ENCODE data around the gene CD34. TPM values are rescaled to one million over a fixed set of nuclear protein-coding genes. Genes with fewer than 3 reads are reported as not detected.
"Not testable (repeated sequence)": the region's sequence is repeated elsewhere in the genome, so short reads cannot be mapped to it uniquely, and the experiment has no call there.

The CD34 gene, protein sequence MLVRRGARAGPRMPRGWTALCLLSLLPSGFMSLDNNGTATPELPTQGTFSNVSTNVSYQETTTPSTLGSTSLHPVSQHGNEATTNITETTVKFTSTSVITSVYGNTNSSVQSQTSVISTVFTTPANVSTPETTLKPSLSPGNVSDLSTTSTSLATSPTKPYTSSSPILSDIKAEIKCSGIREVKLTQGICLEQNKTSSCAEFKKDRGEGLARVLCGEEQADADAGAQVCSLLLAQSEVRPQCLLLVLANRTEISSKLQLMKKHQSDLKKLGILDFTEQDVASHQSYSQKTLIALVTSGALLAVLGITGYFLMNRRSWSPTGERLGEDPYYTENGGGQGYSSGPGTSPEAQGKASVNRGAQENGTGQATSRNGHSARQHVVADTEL
- polyA plus RNA-seq: 10 to 100 TPM in 2 of 3 donors, 1 to 10 TPM in 1; 9.4 to 71.1 (median 70.4) TPM

DNA sequence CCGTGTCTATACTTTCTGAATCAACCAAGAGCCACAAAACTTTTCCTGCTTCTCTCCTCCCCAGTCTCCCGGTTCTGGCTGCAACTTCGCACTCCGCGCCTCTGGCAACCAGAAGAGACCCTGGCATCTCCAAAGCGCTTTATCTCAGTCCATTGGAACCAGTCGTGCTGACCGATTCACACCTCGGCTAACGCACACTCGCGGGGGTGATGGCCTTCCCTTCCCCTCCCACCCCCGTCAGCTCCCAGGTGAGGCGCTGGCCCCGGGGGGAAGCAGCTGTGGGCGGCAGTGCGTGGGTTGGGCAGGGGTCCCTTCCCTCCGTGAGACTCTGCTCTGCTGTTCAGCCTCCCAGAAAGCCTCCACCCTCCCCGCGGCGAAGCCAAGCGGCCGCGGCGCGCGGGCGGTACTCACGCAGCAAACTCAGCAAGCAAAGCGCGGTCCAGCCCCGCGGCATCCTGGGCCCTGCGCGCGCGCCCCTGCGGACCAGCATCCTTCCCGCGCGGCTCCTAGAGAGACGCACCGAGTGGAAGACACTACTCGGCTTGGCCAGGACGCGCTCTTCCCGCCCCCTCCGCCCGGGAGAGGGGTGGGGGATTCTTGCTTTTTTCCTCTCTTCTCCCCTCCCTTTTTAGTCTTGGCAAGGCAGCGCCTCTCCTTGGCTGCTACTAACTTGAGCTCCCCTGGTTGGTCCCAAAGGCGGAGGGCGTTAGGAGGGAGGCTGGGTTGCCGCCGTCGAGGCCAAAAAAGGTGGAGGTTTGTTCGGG is at the start of gene CD34:
Gene CD34 (minus strand): TSS at position 535 of the 764 bp plus-strand sequence. CDS start 45 bp downstream, at position 490.
- H3K27ac ChIP-seq (ENCODE audit: low read depth, low read length): no peak within 1 kb of the TSS
- WGBS, 3 donors: 1 to 5% (median 3%) methylated on average over 51 to 56 of the region's 56 CpGs

DNA sequence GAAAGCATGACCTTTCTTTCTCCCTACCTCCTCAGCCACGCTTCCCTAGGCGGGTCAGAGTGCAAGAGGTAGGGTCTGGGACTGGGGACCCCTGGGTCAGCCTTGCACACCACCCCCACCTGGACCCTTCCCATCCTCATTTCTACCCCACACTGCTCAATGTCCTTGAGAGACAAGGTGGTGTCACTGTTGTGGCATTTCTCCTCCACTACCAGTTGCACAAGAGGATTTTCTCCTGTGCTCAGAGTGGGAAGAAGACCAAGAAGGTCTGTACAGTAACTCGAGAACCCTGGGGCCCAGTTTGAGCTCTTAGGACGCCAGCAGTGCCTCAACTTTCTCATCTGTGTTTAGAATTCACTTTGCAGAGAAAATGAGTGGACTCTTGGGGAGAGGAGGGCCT is 49.4 kb upstream of the CD34 start:
- no peak overlapping the region for H3K27ac ChIP-seq (ENCODE audit: low read depth, low read length)
- WGBS, 3 donors: 78 to 97% (median 82%) methylated on average over 4 of the region's 4 CpGs

DNA sequence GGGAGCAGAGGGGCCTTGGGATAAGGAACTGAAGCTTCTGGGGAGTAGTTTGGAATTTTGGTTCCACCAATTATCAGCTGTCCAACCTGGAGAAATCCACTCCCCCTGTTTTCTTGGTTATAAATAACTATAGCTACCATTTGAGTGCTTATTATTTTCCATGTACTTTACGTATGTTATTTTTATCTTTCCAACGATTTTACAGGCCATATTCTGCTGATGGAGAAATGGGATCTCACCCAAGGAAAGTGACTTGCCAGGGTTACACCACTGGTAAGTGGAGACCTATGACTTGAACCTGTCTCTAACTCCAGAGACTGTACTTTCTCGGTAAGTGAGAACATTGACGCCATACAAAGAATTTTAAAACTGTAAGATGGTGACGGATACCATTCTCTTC is 49.0 kb upstream of the CD34 start:
- 60 to 78% (median 69%) methylated on average over 5 of the region's 5 CpGs for WGBS, 3 donors
- no peak overlapping the region for H3K27ac ChIP-seq (ENCODE audit: low read depth, low read length)

DNA sequence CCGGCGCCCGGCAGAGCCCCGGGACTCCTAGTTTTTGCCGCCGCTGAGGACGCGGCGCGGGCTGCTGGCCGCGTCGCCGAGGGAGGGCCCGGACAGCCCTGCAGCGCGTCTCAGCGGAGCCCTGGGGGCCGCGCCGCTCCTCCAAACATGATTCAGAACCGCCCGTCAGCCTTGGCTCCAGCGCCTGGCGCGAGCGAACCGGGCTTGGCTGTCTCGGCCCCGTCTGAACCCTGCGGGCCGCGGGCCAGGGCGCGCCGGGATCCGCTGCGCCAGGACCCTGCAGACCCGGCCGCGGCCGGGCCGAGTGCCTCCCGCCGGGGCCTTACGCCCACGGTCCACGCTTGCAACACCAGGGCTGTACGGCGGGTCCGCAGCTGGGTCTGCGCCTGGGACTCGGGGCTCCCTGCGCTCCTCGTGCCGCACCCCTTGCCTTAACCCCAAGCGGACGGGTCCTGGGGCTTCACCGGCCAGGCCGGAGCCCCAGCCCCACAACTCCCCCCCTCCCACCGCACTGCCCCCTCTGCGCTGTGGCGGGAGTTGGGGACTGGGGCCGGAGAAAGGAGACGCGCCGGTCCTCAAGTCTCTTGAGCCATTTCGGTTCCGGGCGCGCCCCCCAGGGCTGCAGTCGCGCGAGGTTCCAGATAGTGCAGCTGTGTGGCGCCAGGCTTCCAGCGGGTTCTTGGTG is 48.4 kb upstream of the CD34 start:
- H3K27ac ChIP-seq (ENCODE audit: low read depth, low read length): no peak overlapping the region
- 7 to 9% (median 8%) methylated on average over 61 to 76 of the region's 76 CpGs for WGBS, 3 donors

DNA sequence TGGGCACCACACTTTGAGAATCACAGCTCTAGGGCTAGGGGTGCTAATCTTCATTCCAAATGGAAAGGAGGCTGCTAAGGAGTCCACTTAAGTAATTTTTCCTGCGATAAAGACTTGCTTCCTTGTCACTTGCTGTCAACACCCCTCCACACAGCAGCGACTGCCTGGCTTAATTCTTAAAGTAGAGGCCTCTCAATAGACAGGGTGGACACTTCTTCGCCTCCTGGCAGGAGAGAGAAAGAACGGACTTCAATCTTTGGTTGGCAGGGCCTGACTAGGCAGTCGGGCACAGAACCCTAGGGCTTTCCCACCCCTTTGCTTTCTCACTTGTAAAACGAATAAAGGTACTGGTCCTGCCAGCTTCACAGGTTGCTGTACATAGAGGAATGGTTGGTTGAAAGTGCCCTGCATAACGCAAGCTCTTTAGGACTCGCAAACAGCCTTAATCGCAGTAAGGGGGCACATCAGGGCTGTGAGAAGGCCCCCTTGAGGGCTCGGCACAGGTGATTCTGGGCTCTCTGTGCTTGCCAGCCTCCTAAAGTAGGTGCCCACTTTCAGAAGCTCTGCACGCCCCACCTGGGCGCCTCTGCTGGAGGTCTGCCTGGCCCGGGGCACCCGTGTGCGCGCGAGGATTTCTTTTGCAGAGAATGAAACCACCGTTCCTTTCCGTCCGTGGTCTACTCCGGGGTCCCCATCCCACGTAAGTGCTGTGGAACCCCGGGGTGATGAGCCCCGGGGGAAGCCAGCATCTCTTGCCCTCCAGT is 47.6 kb upstream of the CD34 start:
- 25 to 51% (median 30%) methylated on average over 24 of the region's 24 CpGs for WGBS, 3 donors
- H3K27ac ChIP-seq (ENCODE audit: low read depth, low read length): no peak overlapping the region

DNA sequence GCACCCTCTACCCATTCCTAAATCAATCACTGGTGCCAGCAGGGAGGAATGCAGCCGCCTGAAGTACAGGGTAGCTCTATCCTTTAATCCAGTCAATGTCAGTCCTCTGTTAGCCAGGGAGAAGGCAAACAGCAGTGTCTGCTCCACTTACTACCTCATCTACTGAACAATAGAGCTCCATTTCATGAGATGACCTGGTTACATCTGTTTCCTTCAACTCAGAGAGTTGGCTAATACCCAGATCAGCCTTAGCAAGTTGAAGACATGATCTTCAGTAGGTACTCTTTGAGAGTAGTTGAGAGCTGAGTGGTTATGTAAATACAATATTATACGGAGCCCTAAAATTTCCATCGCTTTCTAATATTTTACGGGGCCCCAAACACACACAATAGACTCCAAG is 46.1 kb upstream of the CD34 start:
- H3K27ac ChIP-seq (ENCODE audit: low read depth, low read length): no peak overlapping the region
- WGBS, 3 donors: 53 to 87% (median 77%) methylated on average over 4 of the region's 4 CpGs

DNA sequence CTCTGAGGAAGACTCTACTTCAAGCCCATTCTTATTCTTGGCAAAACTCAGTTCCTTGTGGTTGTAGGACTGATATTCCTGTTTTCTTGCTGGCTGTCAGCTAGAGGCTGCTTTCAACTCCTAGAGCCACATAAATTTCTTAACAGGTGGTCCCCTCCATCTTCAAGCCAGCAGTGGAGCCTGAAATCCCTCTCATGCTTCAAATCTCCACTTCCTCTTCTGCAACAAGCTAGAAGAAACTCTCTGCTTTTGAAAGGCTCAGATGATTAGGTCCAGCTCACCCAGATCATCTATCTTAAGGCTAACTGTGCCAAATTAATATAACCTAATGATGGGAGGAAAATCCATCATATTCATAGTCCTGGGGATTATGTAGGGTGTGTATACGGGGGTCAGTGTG is 43.2 kb upstream of the CD34 start:
- WGBS, 3 donors: 92 to 100% (median 95%) methylated on average over 1 of the region's 1 CpG
- H3K27ac ChIP-seq (ENCODE audit: low read depth, low read length): no peak overlapping the region

DNA sequence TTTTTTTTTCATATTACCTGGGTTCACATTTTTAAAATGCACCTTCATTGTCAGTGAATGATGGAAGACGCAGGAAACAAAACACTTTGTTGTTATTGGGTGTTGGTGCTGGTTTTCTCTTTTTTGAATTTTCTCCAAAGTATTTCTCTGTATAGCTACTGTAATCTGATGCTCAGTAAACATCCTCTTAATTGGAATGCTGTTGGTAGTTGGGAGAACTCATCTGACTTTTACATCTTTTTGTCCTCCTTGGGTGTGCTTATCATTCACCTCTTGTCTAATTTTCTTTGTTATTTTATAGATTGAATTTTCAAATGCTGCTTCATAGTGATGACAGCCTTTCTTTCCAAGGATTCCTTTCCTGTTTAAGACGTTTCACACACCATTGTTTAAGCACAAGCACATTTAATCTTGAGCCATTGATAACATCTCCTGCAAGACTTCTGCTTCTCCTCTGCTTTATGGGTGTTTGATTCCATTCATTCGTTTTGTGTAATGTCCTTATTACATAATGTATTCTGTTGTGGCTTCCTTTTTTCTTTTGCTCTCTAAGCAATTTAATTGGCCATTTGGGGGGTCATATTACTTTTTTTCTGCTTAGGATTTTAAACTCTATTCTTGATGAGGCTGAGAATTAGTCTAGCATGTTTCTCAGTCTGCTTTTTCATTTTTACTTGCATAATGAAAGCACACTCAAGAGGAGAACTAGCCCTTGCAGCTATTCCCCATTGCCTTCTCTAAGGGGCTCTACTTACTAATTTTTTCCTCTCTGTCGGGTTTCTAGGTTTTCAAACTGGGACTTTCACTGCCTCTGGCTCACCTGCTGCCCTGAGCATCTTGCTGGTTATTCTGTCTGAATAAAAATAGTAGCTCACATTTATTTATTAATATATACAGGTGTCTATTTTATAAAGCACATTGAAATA is 42.0 kb upstream of the CD34 start:
- H3K27ac ChIP-seq (ENCODE audit: low read depth, low read length): no peak overlapping the region
- 47 to 58% (median 52%) methylated on average over 4 of the region's 4 CpGs for WGBS, 3 donors

DNA sequence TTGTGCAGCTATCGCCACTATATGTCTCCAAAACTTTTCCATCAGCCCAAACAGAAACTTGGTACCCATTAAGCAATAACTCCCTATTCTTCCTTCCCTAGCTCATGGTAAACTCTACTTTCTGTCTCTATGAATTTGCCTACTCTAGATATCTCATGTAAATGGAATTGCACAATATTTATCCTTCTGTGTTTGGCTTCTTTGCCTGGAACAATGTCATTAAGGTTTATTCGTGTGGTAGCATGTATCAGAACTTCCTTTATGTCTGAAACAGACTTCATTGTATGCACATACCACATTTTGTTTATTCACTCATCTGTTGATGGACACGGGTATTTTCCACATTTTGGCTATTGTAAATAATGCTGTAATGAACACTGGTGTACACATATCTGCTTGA is 40.7 kb upstream of the CD34 start:
- H3K27ac ChIP-seq (ENCODE audit: low read depth, low read length): no peak overlapping the region
- WGBS, 3 donors: 69 to 77% (median 76%) methylated on average over 3 of the region's 3 CpGs

DNA sequence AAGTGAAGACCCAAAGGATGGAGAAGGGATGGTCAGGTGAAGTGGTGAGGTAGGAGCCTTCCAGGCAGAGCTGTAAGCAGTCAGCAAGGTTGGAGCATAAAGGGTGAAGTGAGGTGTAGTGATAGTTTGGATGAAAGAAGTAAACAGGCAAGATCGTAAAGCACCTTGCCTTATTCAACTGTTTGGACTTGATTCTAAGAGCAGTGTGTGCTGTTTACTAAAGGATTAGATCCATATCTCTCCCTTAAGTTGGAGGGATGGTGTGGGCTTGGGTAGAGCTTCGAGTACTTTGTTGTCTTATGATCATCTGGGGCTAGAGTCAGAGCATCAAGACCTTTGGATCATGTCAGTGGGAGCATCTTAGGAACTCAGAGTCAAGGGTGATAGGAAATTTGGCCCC is 39.8 kb upstream of the CD34 start:
- 36 to 61% (median 59%) methylated on average over 2 of the region's 2 CpGs for WGBS, 3 donors

DNA sequence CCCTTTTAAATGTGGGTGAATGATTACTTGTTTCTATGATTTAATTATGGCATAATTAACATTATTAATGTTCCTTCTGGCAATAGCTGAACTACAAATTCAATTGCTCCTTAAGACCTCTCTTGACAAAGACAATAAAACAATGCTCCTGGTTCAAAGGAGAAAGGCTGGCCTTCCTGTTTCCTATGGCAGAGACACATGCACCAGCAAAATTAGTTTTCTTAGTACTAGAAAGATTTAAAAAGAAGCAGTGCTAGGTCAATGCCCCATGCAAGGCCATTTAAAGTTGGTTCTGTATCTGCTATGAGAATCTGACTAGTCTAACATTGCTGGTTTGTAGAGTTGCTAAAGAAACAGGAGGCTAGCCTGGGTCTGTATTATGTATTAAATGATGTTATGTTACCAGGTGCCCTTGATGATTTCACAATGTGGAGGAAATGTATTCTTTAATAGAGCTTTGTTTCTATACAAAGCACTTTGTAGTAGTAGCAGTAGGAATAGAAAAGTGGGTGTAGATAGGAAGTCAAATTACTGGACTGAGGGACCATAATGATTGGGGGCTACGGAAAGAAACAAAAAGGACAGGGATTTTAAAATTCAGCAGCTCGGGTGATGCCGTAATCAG is 38.8 kb upstream of the CD34 start:
- WGBS, 3 donors: 70 to 77% (median 77%) methylated on average over 3 of the region's 3 CpGs
- no peak overlapping the region for H3K27ac ChIP-seq (ENCODE audit: low read depth, low read length)

More for the DNA sequence above, 39.8 kb upstream of the CD34 start:
- no peak overlapping the region for H3K27ac ChIP-seq (ENCODE audit: low read depth, low read length)

DNA sequence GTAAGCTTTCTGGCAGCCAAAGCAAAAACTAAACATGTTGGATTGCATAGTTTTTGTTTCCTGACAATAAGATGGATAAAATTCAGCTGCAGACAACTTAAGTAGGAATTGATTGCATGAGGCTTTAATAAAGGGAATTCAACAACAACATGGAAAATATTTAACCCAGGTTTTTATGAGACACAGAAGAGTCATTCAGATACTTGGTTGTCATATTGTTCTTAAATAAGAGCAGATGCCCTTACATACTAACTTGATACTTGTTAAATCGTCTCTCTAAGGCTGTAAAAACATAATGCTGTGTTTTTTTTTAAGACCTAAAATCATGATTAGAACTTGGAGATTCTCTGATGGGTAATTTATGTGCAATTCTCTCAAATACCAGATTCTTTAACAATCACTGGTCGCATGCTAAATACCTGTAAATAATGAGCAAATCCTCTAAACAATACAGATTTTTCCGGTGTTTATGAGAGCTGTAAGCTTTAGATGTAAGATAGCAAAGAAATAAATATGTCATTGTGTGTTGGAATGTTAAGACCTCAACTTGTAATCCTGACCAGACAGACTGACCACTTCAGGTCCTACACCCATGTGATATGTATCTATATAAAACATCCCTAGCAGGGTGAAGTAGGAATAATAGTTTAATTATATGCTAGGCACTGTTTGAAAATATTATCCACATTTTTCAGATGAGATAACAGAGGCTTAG is 37.8 kb upstream of the CD34 start:
- H3K27ac ChIP-seq (ENCODE audit: low read depth, low read length): no peak overlapping the region
- WGBS, 3 donors: 61 to 74% (median 65%) methylated on average over 3 of the region's 3 CpGs

DNA sequence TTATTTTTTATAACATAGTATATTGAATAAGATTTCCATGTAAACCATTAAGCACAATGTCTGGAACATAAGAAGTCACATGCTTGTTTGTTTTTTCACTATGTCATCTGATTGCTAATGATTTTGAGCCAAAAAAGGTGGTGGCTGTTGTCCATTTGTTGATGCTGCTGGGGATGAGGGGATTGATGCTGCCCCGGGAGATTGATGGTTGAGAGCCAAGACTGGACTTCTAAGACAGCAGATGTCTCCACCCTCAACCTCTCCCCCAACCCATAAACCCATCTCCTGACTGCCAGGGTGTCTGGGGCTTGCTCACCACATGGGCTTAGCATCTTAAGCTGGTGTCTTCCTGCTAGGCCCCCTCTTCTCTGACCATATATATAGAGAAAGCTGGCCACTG is 35.8 kb upstream of the CD34 start:
- 50 to 87% (median 81%) methylated on average over 1 of the region's 1 CpG for WGBS, 3 donors
- H3K27ac ChIP-seq (ENCODE audit: low read depth, low read length): no peak overlapping the region

DNA sequence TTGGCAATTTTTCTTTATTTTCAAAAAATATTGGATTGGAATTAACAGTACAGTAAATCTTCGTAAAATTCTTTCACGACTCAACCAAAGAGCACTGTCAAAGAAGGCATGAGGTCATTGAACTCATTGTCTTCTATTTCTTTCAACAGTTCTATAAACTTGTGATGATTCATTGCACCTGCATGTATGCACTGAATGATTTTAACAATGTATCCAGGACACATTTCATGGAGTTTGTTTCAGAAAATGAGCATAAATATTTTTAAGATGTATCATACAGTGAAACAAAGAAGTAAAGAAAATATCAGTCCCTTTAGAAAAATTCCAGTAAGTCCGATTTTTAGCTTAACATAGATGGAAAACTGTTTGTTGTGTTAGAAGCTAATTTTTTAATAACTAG is 33.6 kb upstream of the CD34 start:
- 85 to 91% (median 89%) methylated on average over 3 of the region's 3 CpGs for WGBS, 3 donors

DNA sequence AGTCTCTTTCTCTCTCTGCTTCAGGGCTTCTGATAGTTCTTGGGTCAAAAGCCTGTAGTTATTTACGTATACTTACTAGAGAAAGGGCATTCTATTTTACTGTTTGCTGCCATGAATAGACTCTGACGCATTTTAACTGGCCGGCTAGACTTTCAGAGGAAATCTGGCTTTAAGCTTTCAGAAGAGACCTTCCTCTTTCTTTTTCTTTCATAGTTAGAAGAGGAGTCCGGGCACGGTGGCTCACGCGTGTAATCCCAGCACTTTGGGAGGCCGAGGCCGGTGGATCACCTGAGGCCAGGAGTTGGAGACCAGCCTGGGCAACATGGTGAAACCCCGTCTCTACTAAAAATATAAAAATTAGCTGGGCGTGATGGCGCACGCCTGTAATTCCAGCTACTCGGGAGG is 31.4 kb upstream of the CD34 start:
- H3K27ac ChIP-seq (ENCODE audit: low read depth, low read length): not testable (repeated sequence)
- 43 to 82% (median 48%) methylated on average over 14 of the region's 14 CpGs for WGBS, 3 donors

More for the DNA sequence above, 33.6 kb upstream of the CD34 start:
- no peak overlapping the region for H3K27ac ChIP-seq (ENCODE audit: low read depth, low read length)

DNA sequence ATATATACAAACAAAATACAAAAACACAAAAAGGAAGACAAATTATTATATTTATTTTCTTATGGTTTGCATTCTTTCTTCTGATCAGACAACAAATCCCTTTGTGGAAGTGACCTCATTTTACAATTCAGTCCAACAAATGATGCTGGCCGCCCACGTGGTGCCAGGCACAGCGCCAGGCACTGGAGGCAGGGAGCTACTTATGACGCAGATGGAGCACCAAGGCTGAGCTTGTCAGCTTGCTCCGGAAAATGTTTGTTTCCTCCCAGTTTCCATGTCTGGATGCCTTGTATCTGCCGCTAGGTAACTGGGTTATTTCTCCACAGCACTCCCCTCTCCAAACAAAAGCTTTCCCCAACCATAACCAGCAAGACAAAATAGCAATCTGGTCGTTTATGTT is 30.7 kb upstream of the CD34 start:
- H3K27ac ChIP-seq (ENCODE audit: low read depth, low read length): no peak overlapping the region
- 22 to 39% (median 26%) methylated on average over 7 of the region's 7 CpGs for WGBS, 3 donors

All from adipose tissue (tissue), 3 donors.